Kidney epithelial cell (primary cell): ENCODE results near the gene HSD17B2. TPM values are rescaled to one million over a fixed set of nuclear protein-coding genes. Genes with fewer than 3 reads are reported as not detected.

Experiments used
- DNase-seq: peaks from one replicate; pipeline ENCODE4 v3.0.0-alpha.2; 2010; ENCODE audit warnings: low read depth
- H3K27me3 ChIP-seq: 2 replicates; pipeline ENCODE4 v1.6.0; 2011; ENCODE audit warnings: low read length; ENCODE audit not compliant: control insufficient read depth, insufficient read depth
- H3K36me3 ChIP-seq: 2 replicates; pipeline ENCODE4 v1.5.1; 2011; ENCODE audit warnings: low read length; ENCODE audit not compliant: control insufficient read depth, insufficient read depth
- H3K4me3 ChIP-seq: 2 replicates; pipeline ENCODE4 v1.5.1; 2011; ENCODE audit warnings: low read depth, mild to moderate bottlenecking, control low read depth, low read length
- CTCF ChIP-seq: IDR thresholded peaks from 2 replicates; pipeline ENCODE4 v1.5.1; 2011; ENCODE audit warnings: mild to moderate bottlenecking, moderate library complexity, low read length, control low read depth, inconsistent platforms; ENCODE audit not compliant: insufficient read depth, poor library complexity, severe bottlenecking
- total RNA-seq: library from RNA; depleted of rRNA; stranded (reverse); fragments of >200 nt; gene quantifications from 2 replicates; pipeline ENCODE4 v1.2.3, GENCODE V29; 2015

Gene HSD17B2
- total RNA-seq, 1 donor from 2014 or later = not detected

GRCh38 chr16:82059161-82059982 is 24.3 kb downstream of the HSD17B2 start:
- Histone ChIP-seq H3K4me3 (no peak overlapping the region), H3K27me3 (peaks cover 4% of the 10 kb centered on the region), H3K36me3 (no peaks in the 10 kb centered on the region)
- no peak for TF ChIP-seq CTCF
- no peak for DNase-seq

GRCh38 chr16:82059983-82060421 is 24.9 kb downstream of the HSD17B2 start:
- DNase-seq = no peak
- no peak overlapping the region for H3K4me3 ChIP-seq
- TF ChIP-seq CTCF = no peak
- H3K27me3 ChIP-seq = peaks cover 4% of the 10 kb centered on the region
- H3K36me3 ChIP-seq = no peaks in the 10 kb centered on the region

- peak; percentile 57 for TF ChIP-seq CTCF
- no peak for DNase-seq
- H3K36me3 ChIP-seq = no peaks in the 10 kb centered on the region
- H3K27me3 ChIP-seq = peaks cover 4% of the 10 kb centered on the region
- H3K4me3 ChIP-seq = no peak overlapping the region
Measured at GRCh38 chr16:82061861-82062525, 26.9 kb downstream of the HSD17B2 start.

GRCh38 chr16:82062645-82063058 is 27.6 kb downstream of the HSD17B2 start:
- H3K36me3 ChIP-seq = no peaks in the 10 kb centered on the region
- DNase-seq = no peak
- TF ChIP-seq CTCF = no peak
- H3K4me3 ChIP-seq = no peak overlapping the region
- H3K27me3 ChIP-seq = peaks cover 4% of the 10 kb centered on the region

GRCh38 chr16:82063456-82064082 is 28.5 kb downstream of the HSD17B2 start:
- Histone ChIP-seq H3K4me3 (no peak overlapping the region), H3K27me3 (peaks cover 4% of the 10 kb centered on the region), H3K36me3 (no peaks in the 10 kb centered on the region)
- DNase-seq = no peak
- no peak for TF ChIP-seq CTCF
